A549 treated with ZK216348 at 1 μM for 4 hours (cell line): Measurements from ENCODE around the gene CAVIN4. TPM values are rescaled to one million over a fixed set of nuclear protein-coding genes. Genes with fewer than 3 reads are reported as not detected.

Source experiments
- total RNA-seq: library from RNA; stranded (reverse); fragments of 200-300 nt; extraction: Qiagen RNA extraction; gene quantifications from 5 replicates; pipeline ENCODE4 v1.2.3, GENCODE V29; 2022; ENCODE audit warnings: low read depth

CAVIN4 gene
- 0.38 to 0.86 TPM (median 0.56 TPM) in 5 replicates for total RNA-seq

GRCh38 chr9:100577776-100578448 lies at the start of gene CAVIN4:
CAVIN4 (plus strand) TSS chr9:100578079; CDS start chr9:100578144, 65 bp downstream.

Other genes with a start within 250 kb of the CAVIN4 start
- gene TEX10, start 225.1 kb upstream of the CAVIN4 start, total RNA-seq, result 25.2 to 31.0 TPM (median 26.5 TPM) in 5 replicates
- 66.4 to 85.8 TPM (median 71.2 TPM) in 5 replicates for gene MSANTD3, start 150.9 kb upstream of the CAVIN4 start, total RNA-seq
- 0.37 to 1.2 TPM (median 1.1 TPM) in 5 replicates for gene TMEFF1, start 104.9 kb upstream of the CAVIN4 start, total RNA-seq